GM06990 (cell line): ENCODE measurements around the gene ELMO1.

ENCODE experiments used
- DNase-seq: peaks from one replicate; pipeline ENCODE4 v3.0.0-alpha.2; 2011; ENCODE audit not compliant: insufficient read length; ENCODE audit errors: extremely low read depth
- H3K27me3 ChIP-seq: replicated peaks from 2 replicates; pipeline ENCODE4 v1.6.0; 2011; ENCODE audit warnings: low read length; ENCODE audit not compliant: control insufficient read depth, insufficient read depth
- H3K36me3 ChIP-seq: 2 replicates; pipeline ENCODE4 v1.5.1; 2011; ENCODE audit warnings: low read length; ENCODE audit not compliant: control insufficient read depth, insufficient read depth
- H3K4me3 ChIP-seq: replicated peaks from 2 replicates; pipeline ENCODE4 v1.5.1; 2011; ENCODE audit warnings: low read depth, mild to moderate bottlenecking, control low read depth, low read length
- CTCF ChIP-seq: IDR thresholded peaks from 2 replicates; pipeline ENCODE4 v1.5.1; 2011; ENCODE audit warnings: low read length, control low read depth, mild to moderate bottlenecking, inconsistent platforms; ENCODE audit not compliant: insufficient read depth, poor library complexity, severe bottlenecking

The ELMO1 gene

GRCh38 chr7:37338966-37339365, 109.7 kb downstream of the ELMO1 start:
- Histone ChIP-seq H3K36me3 (no peaks in the 10 kb centered on the region; the same call in 1 of the 2 replicates), H3K4me3 (no peak overlapping the region), H3K27me3 (no peaks in the 10 kb centered on the region)
- no peak for DNase-seq
- no peak for TF ChIP-seq CTCF

GRCh38 chr7:37337522-37337921, 111.1 kb downstream of the ELMO1 start:
- H3K4me3 ChIP-seq: no peak overlapping the region
- H3K27me3 ChIP-seq: no peaks in the 10 kb centered on the region
- peaks cover 1% of the 10 kb centered on the region; the same call in 1 of the 2 replicates for H3K36me3 ChIP-seq
- DNase-seq: no peak
- no peak for TF ChIP-seq CTCF

GRCh38 chr7:37336259-37336658, 112.4 kb downstream of the ELMO1 start:
- H3K36me3 ChIP-seq: peaks cover 1% of the 10 kb centered on the region; the same call in 1 of the 2 replicates
- peak; percentile 81 for DNase-seq
- H3K27me3 ChIP-seq: no peaks in the 10 kb centered on the region
- TF ChIP-seq CTCF: no peak
- H3K4me3 ChIP-seq: peak overlapping the region; percentile 38

GRCh38 chr7:37333075-37333474, 115.6 kb downstream of the ELMO1 start:
- Histone ChIP-seq H3K36me3 (0 out of 2 replicates have a peak, but pooled peaks cover 1% of the 10 kb centered on the region), H3K27me3 (no peaks in the 10 kb centered on the region), H3K4me3 (no peak overlapping the region)
- TF ChIP-seq CTCF: no peak
- no peak for DNase-seq

GRCh38 chr7:37332243-37333016, 116.2 kb downstream of the ELMO1 start:
- DNase-seq: no peak
- H3K4me3 ChIP-seq: no peak overlapping the region
- no peak for TF ChIP-seq CTCF
- H3K27me3 ChIP-seq: no peaks in the 10 kb centered on the region
- H3K36me3 ChIP-seq: 0 out of 2 replicates have a peak, but pooled peaks cover 1% of the 10 kb centered on the region
